A549 (cell line): ENCODE results near the gene MAP7D2. TPM values are rescaled to one million over a fixed set of nuclear protein-coding genes. Genes with fewer than 3 reads are reported as not detected.

Experiments
- ATAC-seq, 2 experiments: fragments of 200-7000 bp in 1 of 2; fragments of >200 bp in 1 of 2; cut with Nextera tagmentation in 1 of 2; cut with Tn5 transposase in 1 of 2; 3 replicates each; pipeline versions ENCODE4 v1.8.0 to v1.9.1; 2018 to 2020; ENCODE audit warnings: mild to moderate bottlenecking in 1 of 2, moderate library complexity in 1 of 2
- CTCF ChIA-PET: fragments of 300-600 bp; sonication (Branson Sonifier 250); formaldehyde crosslinking; extraction: SDS; loops from one replicate; lab custom pipeline; 2021; ENCODE audit warnings: antibody characterized with exemption, inconsistent platforms; lab: Yijun Ruan, JAX
- POLR2A ChIA-PET: fragments of 350-600 bp; formaldehyde crosslinking; extraction: SDS; loops from one replicate; lab custom pipeline; 2021; ENCODE audit warnings: antibody characterized with exemption, inconsistent platforms; lab: Yijun Ruan, JAX
- DNase-seq, 2 experiments: peaks; one replicate each; pipeline versions ENCODE4 v3.0.0 to v3.0.0-alpha.2; 2011 to 2016; ENCODE audit warnings: low read depth in 1 of 2, low spot score in 1 of 2
- FAIRE-seq: peaks from 2 replicates; lab custom pipeline; 2011; peaks lifted over from hg19 to GRCh38; lab: Jason Lieb, UNC
- H3K27ac ChIP-seq, 2 experiments: fragments of >200 bp; sonication (Bioruptor Twin); formaldehyde crosslinking; 3 replicates each; pipeline ENCODE4 v1.5.1; 2016 to 2017
- H3K4me1 ChIP-seq: fragments of >200 bp; sonication (Bioruptor Twin); formaldehyde crosslinking; 3 replicates; pipeline ENCODE4 v1.6.1; 2016
- H3K4me2 ChIP-seq: fragments of >200 bp; sonication (Bioruptor Twin); formaldehyde crosslinking; 3 replicates; pipeline ENCODE4 v1.6.1; 2016
- H3K4me3 ChIP-seq: fragments of >200 bp; sonication (Bioruptor Twin); formaldehyde crosslinking; 3 replicates; pipeline ENCODE4 v1.5.1; 2016
- H3K9me3 ChIP-seq: fragments of >200 bp; sonication (Bioruptor Twin); formaldehyde crosslinking; 3 replicates; pipeline ENCODE4 v1.6.1; 2016
- ATOH8 ChIP-seq: fragments of 250-450 bp; sonication (Bioruptor Pico); IDR thresholded peaks from 2 replicates; pipeline ENCODE4 v1.5.0; 2020; ENCODE audit warnings: low read depth, mild to moderate bottlenecking, moderate library complexity
- BHLHE40 ChIP-seq: IDR thresholded peaks from 2 replicates; pipeline ENCODE4 v1.6.1; 2012; ENCODE audit warnings: low read depth, low read length, inconsistent platforms
- CBX8 ChIP-seq: fragments of 200-600 bp; sonication (generic); IDR thresholded peaks from 2 replicates; pipeline ENCODE4 v1.6.1; 2016
- CEBPB ChIP-seq, 2 experiments: fragments of >200 bp in 1 of 2; sonication (Bioruptor Twin) in 1 of 2; formaldehyde crosslinking in 1 of 2; IDR thresholded peaks; 2 replicates each; pipeline ENCODE4 v1.6.1; 2012 to 2016
- E2F6 ChIP-seq: IDR thresholded peaks from 2 replicates; pipeline ENCODE4 v1.6.1; 2012; ENCODE audit warnings: low read depth, borderline replicate concordance
- EHF ChIP-seq: fragments of 250-450 bp; sonication (Bioruptor Pico); IDR thresholded peaks from 2 replicates; pipeline ENCODE4 v1.5.0; 2020; ENCODE audit warnings: mild to moderate bottlenecking
- EP300 ChIP-seq, 2 experiments: fragments of >200 bp; sonication (Bioruptor Twin); formaldehyde crosslinking; IDR thresholded peaks; 2 replicates in 1 of 2; 3 replicates in 1 of 2; pipeline ENCODE4 v1.6.1; 2016 to 2017
- FOXS1 ChIP-seq: fragments of 250-450 bp; sonication (Bioruptor Pico); IDR thresholded peaks from 2 replicates; pipeline ENCODE4 v1.5.0; 2020; ENCODE audit warnings: mild to moderate bottlenecking, moderate library complexity
- HES2 ChIP-seq: fragments of >200 bp; sonication (Bioruptor Twin); formaldehyde crosslinking; IDR thresholded peaks from 2 replicates; pipeline ENCODE4 v1.6.1; 2016
- HMGXB4 ChIP-seq: fragments of 250-450 bp; sonication (Bioruptor Pico); IDR thresholded peaks from 2 replicates; pipeline ENCODE4 v1.5.0; 2021; ENCODE audit warnings: mild to moderate bottlenecking, moderate library complexity, borderline replicate concordance
- HOXA7 ChIP-seq: fragments of 250-450 bp; sonication (Bioruptor Pico); IDR thresholded peaks from 2 replicates; pipeline ENCODE4 v1.5.0; 2020; ENCODE audit warnings: mild to moderate bottlenecking, moderate library complexity
- KDM5A ChIP-seq: fragments of 200-600 bp; sonication (generic); IDR thresholded peaks from 2 replicates; pipeline ENCODE4 v1.6.1; 2016; ENCODE audit warnings: antibody characterized with exemption, mild to moderate bottlenecking
- REST ChIP-seq: fragments of 200-600 bp; sonication (generic); IDR thresholded peaks from 2 replicates; pipeline ENCODE4 v1.6.1; 2016; ENCODE audit warnings: antibody characterized with exemption, mild to moderate bottlenecking, moderate library complexity
- RFX5 ChIP-seq: fragments of 450-650 bp; IDR thresholded peaks from 2 replicates; pipeline ENCODE4 v1.7.1; 2014; ENCODE audit warnings: antibody characterized with exemption, mild to moderate bottlenecking, moderate library complexity
- RNF2 ChIP-seq: fragments of 200-600 bp; sonication (generic); IDR thresholded peaks from 2 replicates; pipeline ENCODE4 v1.6.1; 2016; ENCODE audit warnings: low read depth, mild to moderate bottlenecking, antibody characterized with exemption, moderate library complexity, borderline replicate concordance
- SMC3 ChIP-seq: fragments of >200 bp; sonication (Bioruptor Twin); formaldehyde crosslinking; IDR thresholded peaks from 3 replicates; pipeline ENCODE4 v1.6.1; 2018; ENCODE audit warnings: inconsistent platforms
- SREBF2 ChIP-seq: fragments of 450-650 bp; IDR thresholded peaks from 2 replicates; pipeline ENCODE4 v1.6.1; 2014; ENCODE audit warnings: mild to moderate bottlenecking, moderate library complexity
- TFCP2L1 ChIP-seq: fragments of 250-450 bp; sonication (Bioruptor Pico); IDR thresholded peaks from 2 replicates; pipeline ENCODE4 v1.5.0; 2021; ENCODE audit warnings: mild to moderate bottlenecking
- ZNF302 ChIP-seq: fragments of 250-450 bp; sonication (Bioruptor Pico); IDR thresholded peaks from 2 replicates; pipeline ENCODE4 v1.9.0; 2021; ENCODE audit warnings: inconsistent platforms, mild to moderate bottlenecking, moderate library complexity
- ZSCAN20 ChIP-seq: fragments of 250-450 bp; sonication (Bioruptor Pico); IDR thresholded peaks from 2 replicates; pipeline ENCODE4 v1.8.0; 2022; ENCODE audit warnings: mild to moderate bottlenecking, moderate library complexity
- WGBS: methylation state at CpG from one replicate; pipeline ENCODE4 v1.1.6; 2017; ENCODE audit errors: missing lambda C conversion rate; 5-methylcytosine and 5-hydroxymethylcytosine counted together
- polyA plus RNA-seq, 4 experiments: library from polyadenylated mRNA; depleted of rRNA in 3 of 4; stranded (reverse); fragments of >200 nt; fragmentation: RNase III in 1 of 4; extraction: RNeasy Plus Mini Kit Qiagen cat#74134 plus additional on column Dnase treatment in 1 of 4; gene quantifications; 2 replicates in 3 of 4; 3 replicates in 1 of 4; pipeline ENCODE4 v1.2.3, GENCODE V29; 2011 to 2017

MAP7D2 gene
- polyA plus RNA-seq, 2 of the 4 experiments (the other 2 are of a cell fraction) = 9.4 to 11.6 TPM

- Histone ChIP-seq H3K4me1 (peaks cover 9% of the 10 kb centered on the region; the same call in 2 of the 3 replicates), H3K4me3 (no peak overlapping the region), H3K9me3 (no peaks in the 10 kb centered on the region), H3K4me2 (no peak overlapping the region), H3K27ac (no peak overlapping the region)
- TF ChIP-seq EHF (CRISPR knock-in tag) = no peak
- no peak for TF ChIP-seq E2F6
- no peak for TF ChIP-seq ZNF302
- TF ChIP-seq KDM5A = no peak
- no peak for TF ChIP-seq HOXA7 (CRISPR knock-in tag)
- TF ChIP-seq ATOH8 (CRISPR knock-in tag) = no peak
- no peak for TF ChIP-seq CBX8
- no peak for TF ChIP-seq EP300 (IDR thresholded peaks at IDR 0.05)
- no peak for TF ChIP-seq HMGXB4
- TF ChIP-seq FOXS1 (CRISPR knock-in tag) = no peak
- TF ChIP-seq SMC3 = no peak
- no peak for TF ChIP-seq REST
- TF ChIP-seq BHLHE40 = no peak
- no peak for TF ChIP-seq SREBF2
- no peak for TF ChIP-seq TFCP2L1 (CRISPR knock-in tag)
- no peak for TF ChIP-seq ZSCAN20 (CRISPR knock-in tag)
- no peak for TF ChIP-seq CEBPB (IDR thresholded peaks at IDR 0.05)
- no peak for TF ChIP-seq HES2
- no peak for TF ChIP-seq RFX5
- no peak for TF ChIP-seq RNF2
- WGBS = 100% methylated on average over 1 of the region's 1 CpG
- DNase-seq (no peak), FAIRE-seq (no peak), ATAC-seq (no peak)
- ChIA-PET CTCF (no interaction called here), POLR2A (no interaction called here)
Measured at GRCh38 chrX:19960913-19961312, 155.8 kb downstream of the MAP7D2 start.
